22Rv1 (cell line): ENCODE measurements around the gene AFAP1L2.

Source experiments
- CTCF ChIP-seq: fragments of 450-650 bp; IDR thresholded peaks from 2 replicates; pipeline ENCODE4 v1.5.1; 2017; ENCODE audit warnings: mild to moderate bottlenecking
- ZFX ChIP-seq: fragments of 450-650 bp; IDR thresholded peaks from 2 replicates; pipeline ENCODE4 v1.6.1; 2017; ENCODE audit warnings: antibody characterized with exemption, borderline replicate concordance

- TF ChIP-seq CTCF (no peak), ZFX (no peak)
Measured at GRCh38 chr10:114393482-114393881, 10.8 kb downstream of the AFAP1L2 start.
